Muscle of back (tissue), 11 donors: Measurements from ENCODE around the gene BORCS6. TPM values are rescaled to one million over a fixed set of nuclear protein-coding genes. Genes with fewer than 3 reads are reported as not detected.

ENCODE experiments used
- DNase-seq, 3 donors: peaks; one replicate each; pipeline versions ENCODE4 v3.0.0 to v3.0.0-alpha.2; 2013
- polyA plus RNA-seq, 10 donors: library from polyadenylated mRNA; unstranded; fragments of 120-200 nt; gene quantifications; one replicate each; pipeline ENCODE4 v1.2.1, GENCODE V29; 2013; ENCODE audit not compliant: insufficient read length in 10 of 10

BORCS6 gene
- polyA plus RNA-seq, 10 donors: 3.1 to 4.7 (median 3.8) TPM

- peak in 1 of 3 donors; percentile 22 for DNase-seq
Observed at GRCh38 chr17:8144401-8145231, 45.4 kb downstream of the BORCS6 start.

DNA sequence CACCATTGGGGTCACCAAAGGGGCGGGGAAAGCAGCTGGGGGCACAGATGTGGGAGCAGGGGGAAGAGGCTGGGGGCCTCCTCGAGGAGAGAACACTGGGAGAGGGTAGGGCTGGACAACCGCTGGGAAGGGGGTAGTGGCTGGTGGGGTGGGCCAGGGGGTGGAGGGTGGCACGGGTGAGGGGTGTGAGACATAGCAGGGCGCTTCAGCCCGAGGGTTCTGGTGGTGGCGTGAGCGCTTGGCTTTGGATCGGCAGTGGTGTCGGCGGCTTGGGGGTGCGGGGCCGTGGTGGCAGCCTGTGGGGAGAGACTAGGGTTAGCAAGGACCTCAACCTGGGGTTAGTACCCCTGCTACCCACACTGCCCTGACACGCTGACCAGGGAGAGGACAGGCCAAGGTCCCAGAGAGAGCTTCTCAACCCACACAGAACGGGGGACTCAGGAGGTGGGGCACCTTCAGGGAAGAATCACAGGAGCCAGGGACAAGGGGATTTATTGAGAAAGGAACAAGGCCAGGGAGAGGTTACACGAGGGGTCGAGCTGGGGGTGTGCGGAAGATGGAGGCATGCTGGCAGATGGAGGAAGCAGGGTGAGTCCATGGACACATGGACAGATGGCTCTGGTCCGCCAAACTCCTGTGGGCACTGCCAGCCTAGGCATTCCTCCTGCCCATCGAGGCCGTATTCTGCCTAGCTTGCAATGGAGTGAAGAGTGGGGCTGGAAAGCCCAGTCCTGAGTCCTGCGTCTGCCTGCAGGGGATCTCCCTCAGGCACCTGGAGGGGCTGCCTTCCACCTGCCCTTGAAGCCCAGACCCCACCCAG is 46.2 kb downstream of the BORCS6 start:
- peak in 1 of 3 donors; percentile 30 for DNase-seq

DNA sequence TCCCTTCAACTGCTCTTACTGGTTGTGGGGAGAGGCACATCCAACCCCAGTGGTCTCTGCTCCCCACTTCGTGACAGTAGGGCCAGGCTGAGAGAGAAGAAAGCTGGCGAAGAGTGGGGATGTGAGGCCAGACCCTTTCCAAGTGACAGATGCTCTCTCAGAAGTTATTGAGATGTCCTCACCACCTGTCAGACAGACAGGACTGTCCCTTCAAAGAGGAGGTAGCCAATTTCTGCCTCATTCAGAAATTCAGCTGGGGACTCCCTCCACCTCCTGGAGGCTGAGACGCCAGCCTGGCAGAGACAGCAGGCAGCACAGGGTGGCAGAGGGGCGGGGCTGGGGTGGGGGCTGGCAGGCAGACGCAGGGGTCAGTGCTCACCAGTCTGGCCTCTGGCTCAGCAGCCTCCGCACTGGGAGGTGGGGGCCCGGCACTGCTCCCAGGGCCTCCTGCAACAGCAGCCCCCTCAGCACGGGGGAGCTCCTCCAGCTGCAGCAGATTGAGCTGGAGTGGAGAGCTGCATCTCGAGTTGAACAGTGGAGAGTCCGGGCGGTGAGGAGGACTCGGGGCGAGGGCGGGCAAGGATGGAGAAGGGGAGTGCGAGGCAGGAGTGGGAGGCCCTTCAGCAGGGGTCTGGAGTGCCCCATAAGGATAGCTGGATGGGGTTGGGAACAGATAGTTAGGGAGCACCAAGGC is 46.9 kb downstream of the BORCS6 start:
- peak in 1 of 3 donors; percentile 30 for DNase-seq

- DNase-seq: peak in 1 of 3 donors; percentile 28
Observed at GRCh38 chr17:8142158-8142886, 47.7 kb downstream of the BORCS6 start.

DNA sequence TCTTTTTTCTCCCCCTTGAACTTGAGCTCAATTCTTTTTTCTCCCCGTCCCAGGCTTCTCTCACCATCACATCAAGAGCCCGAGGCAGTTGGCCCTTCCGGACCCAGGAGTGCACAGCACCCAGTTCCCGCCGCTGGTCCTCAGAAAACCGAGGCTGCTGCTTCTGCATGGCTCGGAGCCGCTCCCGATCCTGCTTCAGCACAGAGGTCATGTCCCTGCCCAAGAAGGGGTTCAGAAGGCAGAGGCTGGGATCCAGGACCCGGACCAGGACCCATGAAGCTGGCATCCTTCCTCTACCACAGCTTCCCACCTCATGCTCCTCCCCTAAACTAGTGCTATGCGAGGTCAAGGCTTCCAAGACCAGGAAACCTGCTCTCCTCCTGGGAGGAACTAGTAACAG is 48.2 kb downstream of the BORCS6 start:
- DNase-seq: peak in 1 of 3 donors; percentile 18

- peak in 1 of 3 donors; percentile 31 for DNase-seq
Observed at GRCh38 chr17:8141045-8141444, 48.9 kb downstream of the BORCS6 start.

DNA sequence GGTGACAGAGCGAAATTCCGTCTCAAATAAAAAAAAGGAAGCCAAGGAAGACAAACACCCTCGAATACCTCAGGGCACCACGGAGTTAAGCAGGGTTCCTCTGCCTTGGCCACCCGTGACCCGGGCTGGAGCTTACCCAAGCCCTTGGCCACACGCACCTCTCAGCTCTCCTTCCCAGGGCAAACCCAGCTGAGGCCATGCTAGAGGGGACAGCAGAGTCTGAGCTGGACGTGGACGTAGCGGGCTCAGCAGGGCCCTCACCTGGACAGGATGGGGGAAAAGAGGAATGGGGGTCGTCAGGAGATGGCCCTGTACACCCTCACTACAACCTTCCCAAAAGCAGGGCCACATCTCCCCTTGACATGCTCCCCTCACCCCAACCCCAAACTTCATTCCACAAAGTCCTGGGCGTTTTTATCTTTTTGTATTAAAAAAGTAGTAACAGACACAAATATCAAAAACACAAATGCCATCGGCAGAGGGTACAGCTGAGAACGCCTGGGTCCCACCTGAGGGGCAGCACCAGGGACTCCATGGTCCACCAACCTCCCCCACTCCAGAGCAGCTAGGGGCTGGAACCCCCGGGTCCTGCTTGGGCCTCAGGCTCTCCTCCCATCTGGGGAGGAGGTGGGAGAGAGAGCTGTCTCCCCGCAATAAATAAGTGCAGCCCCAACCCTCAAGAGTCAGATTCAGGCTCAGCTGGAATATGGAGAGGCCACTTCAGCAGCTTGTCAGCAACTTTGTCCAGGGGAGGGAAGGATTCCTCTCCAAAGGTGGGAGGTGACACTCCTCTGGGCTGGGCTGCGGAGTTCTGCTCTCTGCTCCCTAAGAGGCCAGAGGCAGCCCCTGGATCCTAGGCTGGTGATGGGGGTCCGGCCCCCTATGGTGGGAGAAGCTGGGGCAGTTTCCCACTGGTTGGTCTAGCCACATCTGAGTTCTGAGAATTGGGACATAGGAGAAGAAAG is 49.6 kb downstream of the BORCS6 start:
- DNase-seq: peak in 1 of 3 donors; percentile 37

- DNase-seq: peak; percentile 95 to 98 (median 97)
Observed at GRCh38 chr17:8138672-8139371, 51.2 kb downstream of the BORCS6 start.

- no peak for DNase-seq
Observed at GRCh38 chr17:8138374-8138671, 51.7 kb downstream of the BORCS6 start.

Other genes starting within 250 kb of the BORCS6 start
- under 1 TPM in 2 of 10 donors, not detected in 8; 0.05 to 0.07 TPM for gene GUCY2D, start 187.6 kb downstream of the BORCS6 start, polyA plus RNA-seq
- under 1 TPM; 0.19 to 0.86 (median 0.40) TPM for gene ALOX15B, start 151.1 kb downstream of the BORCS6 start, polyA plus RNA-seq
- gene ALOX12B, start 102.5 kb downstream of the BORCS6 start, polyA plus RNA-seq: under 1 TPM in 1 of 10 donors, not detected in 9; 0.38 TPM
- gene ALOXE3, start 71.7 kb downstream of the BORCS6 start, polyA plus RNA-seq: under 1 TPM in 1 of 10 donors, not detected in 9; 0.05 TPM
- gene HES7, start 66.1 kb downstream of the BORCS6 start, polyA plus RNA-seq: under 1 TPM in 7 of 10 donors, not detected in 3; 0.11 to 0.27 (median 0.16) TPM
- 10 to 100 TPM; 31.8 to 90.5 (median 56.4) TPM for gene PER1, start 37.8 kb downstream of the BORCS6 start, polyA plus RNA-seq
- gene VAMP2, start 27.2 kb downstream of the BORCS6 start, polyA plus RNA-seq: 10 to 100 TPM; 53.6 to 73.6 (median 59.5) TPM
- gene TMEM107, start 13.8 kb downstream of the BORCS6 start, polyA plus RNA-seq: 1 to 10 TPM; 4.8 to 7.6 (median 6.3) TPM
- gene AURKB, start 20.4 kb upstream of the BORCS6 start, polyA plus RNA-seq: 10 to 100 TPM; 12.5 to 25.0 (median 17.2) TPM
- 10 to 100 TPM in 8 of 10 donors, 1 to 10 TPM in 2; 7.4 to 18.0 (median 12.0) TPM for gene CTC1, start 57.9 kb upstream of the BORCS6 start, polyA plus RNA-seq
- 10 to 100 TPM; 17.6 to 29.8 (median 23.1) TPM for gene PFAS, start 59.1 kb upstream of the BORCS6 start, polyA plus RNA-seq
- gene RANGRF, start 98.5 kb upstream of the BORCS6 start, polyA plus RNA-seq: 10 to 100 TPM; 17.3 to 23.4 (median 20.8) TPM
- gene SLC25A35, start 105.2 kb upstream of the BORCS6 start, polyA plus RNA-seq: 1 to 10 TPM; 1.0 to 4.3 (median 1.8) TPM
- 10 to 100 TPM in 9 of 10 donors, 1 to 10 TPM in 1; 9.7 to 21.9 (median 12.1) TPM for gene ARHGEF15, start 120.1 kb upstream of the BORCS6 start, polyA plus RNA-seq
- gene ODF4, start 149.7 kb upstream of the BORCS6 start, polyA plus RNA-seq: under 1 TPM in 1 of 10 donors, not detected in 9; 0.29 TPM
- gene RPL26, start 193.0 kb upstream of the BORCS6 start, polyA plus RNA-seq: 1,000 to 10,000 TPM; 3,217 to 3,967 (median 3,406) TPM
- gene RNF222, start 207.6 kb upstream of the BORCS6 start, polyA plus RNA-seq: under 1 TPM in 5 of 10 donors, not detected in 5; 0.07 to 0.12 (median 0.08) TPM
- gene NDEL1, start 245.7 kb upstream of the BORCS6 start, polyA plus RNA-seq: 10 to 100 TPM; 41.1 to 65.0 (median 52.6) TPM